GM18907 (cell line): ENCODE data around the gene TSPAN3.

Experiments used
- ATAC-seq: cut with Tn5 transposase; IDR thresholded peaks from one replicate; pipeline ENCODE4 v1.9.1; 2021; ENCODE audit warnings: mild to moderate bottlenecking, moderate library complexity; ENCODE audit not compliant: unreplicated experiment

The TSPAN3 gene

GRCh38 chr15:77025083-77025901, 45.6 kb downstream of the TSPAN3 start:
- ATAC-seq: no peak

- ATAC-seq: no peak
Observed at GRCh38 chr15:77024273-77025082, 46.4 kb downstream of the TSPAN3 start.

GRCh38 chr15:77023576-77024272, 47.2 kb downstream of the TSPAN3 start:
- no peak for ATAC-seq

GRCh38 chr15:77022646-77023575, 48.0 kb downstream of the TSPAN3 start:
- no peak for ATAC-seq

GRCh38 chr15:77021803-77022381, 49.0 kb downstream of the TSPAN3 start:
- ATAC-seq: no peak

- ATAC-seq: no peak
Observed at GRCh38 chr15:77021088-77021481, 49.8 kb downstream of the TSPAN3 start.

- ATAC-seq: no peak
Observed at GRCh38 chr15:77020348-77021087, 50.4 kb downstream of the TSPAN3 start.

- ATAC-seq: no peak
Observed at GRCh38 chr15:77019521-77020331, 51.2 kb downstream of the TSPAN3 start.

GRCh38 chr15:77018796-77019505, 52.0 kb downstream of the TSPAN3 start:
- no peak for ATAC-seq

- ATAC-seq: no peak
Observed at GRCh38 chr15:77017761-77018720, 52.9 kb downstream of the TSPAN3 start.

- ATAC-seq: no peak
Observed at GRCh38 chr15:77017091-77017660, 53.7 kb downstream of the TSPAN3 start.

- no peak for ATAC-seq
Observed at GRCh38 chr15:77016321-77016695, 54.6 kb downstream of the TSPAN3 start.

- ATAC-seq: no peak
Observed at GRCh38 chr15:77015646-77016320, 55.1 kb downstream of the TSPAN3 start.

- ATAC-seq: peak; percentile 51
Observed at GRCh38 chr15:77014132-77015081, 56.5 kb downstream of the TSPAN3 start.

- peak; percentile 36 for ATAC-seq
Observed at GRCh38 chr15:77013776-77014131, 57.2 kb downstream of the TSPAN3 start.
